GM18951 (cell line): Measurements from ENCODE around the gene BTF3L4.

Source experiments
- POLR2A ChIP-seq: IDR thresholded peaks from 4 replicates; pipeline ENCODE4 v1.6.1; 2011; ENCODE audit warnings: mild to moderate bottlenecking; ENCODE audit not compliant: insufficient read length, insufficient read depth; ENCODE audit errors: extremely low read depth
- in situ Hi-C: fragments of 300-500 bp; cut with MboI; formaldehyde crosslinking; loops from one replicate; pipeline ENCODE4 v1.12.0; 2022; ENCODE audit warnings: low sequenced_read_pairs, mixed read lengths, inconsistent platforms; ENCODE audit not compliant: unreplicated experiment

The BTF3L4 gene

GRCh38 chr1:52122384-52122783 lies 66.3 kb downstream of the BTF3L4 start:
- TF ChIP-seq POLR2A = no peak
- in situ Hi-C loops = loop anchor here (10.0 kb wide), 1 partner anchor 182 kb away; no protein-coding TSS in a partner anchor

- in situ Hi-C loops = loop anchor here (10.0 kb wide), 1 partner anchor 181 kb away; no protein-coding TSS in a partner anchor
Observed at GRCh38 chr1:52123622-52124021, 67.5 kb downstream of the BTF3L4 start.

GRCh38 chr1:52125736-52126359 lies 69.8 kb downstream of the BTF3L4 start:
- TF ChIP-seq POLR2A = no peak
- in situ Hi-C loops = loop anchor here (10.0 kb wide), 1 partner anchor 179 kb away; no protein-coding TSS in a partner anchor

More at GRCh38 chr1:52123622-52124021, 67.5 kb downstream of the BTF3L4 start:
- no peak for TF ChIP-seq POLR2A

- in situ Hi-C loops = loop anchor here (10.0 kb wide), 1 partner anchor 177 kb away; no protein-coding TSS in a partner anchor
- TF ChIP-seq POLR2A = no peak
Observed at GRCh38 chr1:52127181-52128180, 71.4 kb downstream of the BTF3L4 start.

- in situ Hi-C loops = no loop called here
- no peak for TF ChIP-seq POLR2A
Observed at GRCh38 chr1:52139817-52140540, 83.9 kb downstream of the BTF3L4 start.
